K562 (cell line): ENCODE data around the gene COPE. TPM values are rescaled to one million over a fixed set of nuclear protein-coding genes. Genes with fewer than 3 reads are reported as not detected.

ENCODE experiments used
- BRCA1 ChIP-seq, 2 experiments: fragments of 450-650 bp in 1 of 2; sonication (generic) in 1 of 2; formaldehyde crosslinking in 1 of 2; IDR thresholded peaks; 2 replicates each; pipeline versions ENCODE4 v1.5.0 to v1.6.1; 2017 to 2020; ENCODE audit warnings: mild to moderate bottlenecking in 1 of 2, missing genetic modification reagents in 1 of 2
- ETV1 ChIP-seq: fragments of 450-650 bp; conservative IDR thresholded peaks from 2 replicates; pipeline ENCODE4 v1.6.1; 2016; ENCODE audit warnings: missing genetic modification characterization, control low read depth, low read depth, missing compliant biosample characterization
- EZH2 ChIP-seq: IDR thresholded peaks from 2 replicates; pipeline ENCODE4 v1.6.1; 2012; ENCODE audit warnings: low read depth, mild to moderate bottlenecking, inconsistent platforms, low read length, borderline replicate concordance
- FOSL1 ChIP-seq: fragments of 200-800 bp; sonication (Bioruptor generic); conservative IDR thresholded peaks from 2 replicates; pipeline ENCODE4 v1.6.1; 2016; ENCODE audit warnings: missing genetic modification characterization, missing compliant biosample characterization
- HDAC1 ChIP-seq, 2 experiments: fragments of 450-650 bp; IDR thresholded peaks; 2 replicates each; pipeline ENCODE4 v1.6.1; 2016 to 2017; ENCODE audit warnings: inconsistent platforms in 1 of 2, mild to moderate bottlenecking in 1 of 2, moderate library complexity in 1 of 2
- KAT8 ChIP-seq: fragments of 450-650 bp; IDR thresholded peaks from 2 replicates; pipeline ENCODE4 v1.6.1; 2016; ENCODE audit warnings: low read depth, mild to moderate bottlenecking
- MYC ChIP-seq, 2 experiments: fragments of 250-450 bp in 1 of 2; sonication (Bioruptor Pico) in 1 of 2; IDR thresholded peaks; 2 replicates each; pipeline versions ENCODE4 v1.5.1 to v1.6.1; 2012 to 2021; ENCODE audit warnings: low read depth in 2 of 2, borderline replicate concordance in 1 of 2, improper control_type of control experiment in 1 of 2, low read length in 1 of 2, mild to moderate bottlenecking in 1 of 2, moderate library complexity in 1 of 2
- RBFOX2 ChIP-seq: fragments of 200-400 bp; formaldehyde crosslinking; IDR thresholded peaks from 2 replicates; pipeline ENCODE4 v1.6.1; 2017; ENCODE audit warnings: low read depth, mild to moderate bottlenecking, low read length, moderate library complexity
- SETDB1 ChIP-seq: IDR thresholded peaks from one replicate; pipeline ENCODE4 v1.6.1; 2012; ENCODE audit warnings: low read length, control low read depth, inconsistent platforms
- ZC3H11A ChIP-seq: IDR thresholded peaks from 2 replicates; pipeline ENCODE4 v1.6.1; 2012; ENCODE audit warnings: low read depth, low read length, improper control_type of control experiment
- ZNF778 ChIP-seq: fragments of 450-650 bp; formaldehyde crosslinking; IDR thresholded peaks from 2 replicates; pipeline ENCODE4 v1.4.0; 2020; ENCODE audit warnings: mild to moderate bottlenecking, moderate library complexity
- polyA plus RNA-seq, 8 experiments: library from polyadenylated mRNA; depleted of rRNA in 4 of 8; stranded (reverse) in 5 of 8; unstranded in 3 of 8; fragments of >200 nt; fragmentation: Nextera tagmentation in 2 of 8; fragmentation: Illumina TruSeq in 1 of 8; extraction: Ambion mirVana in 2 of 8; extraction: Trizol in 1 of 8; gene quantifications; 2 replicates each; pipeline versions ENCODE4 v1.2.1 to v1.2.3, GENCODE V29; 2011 to 2014; ENCODE audit warnings: inconsistent platforms in 1 of 8, missing spikeins in 1 of 8
- total RNA-seq, 7 experiments: library from RNA; depleted of rRNA in 6 of 7; stranded (reverse); fragments of >200 nt in 6 of 7; fragmentation: Illumina TruSeq in 2 of 7; extraction: Trizol in 2 of 7; gene quantifications; 2 replicates each; pipeline versions ENCODE4 v1.2.1 to v1.2.3, GENCODE V29; 2011 to 2021; ENCODE audit warnings: low replicate concordance in 1 of 7
- TF ChIP-seq, protein P1 (sequence below): sonication (generic); formaldehyde crosslinking; IDR thresholded peaks from 2 replicates; pipeline ENCODE4 v1.8.1; 2023; ENCODE audit warnings: mild to moderate bottlenecking, missing genetic modification reagents
- TF ChIP-seq, protein P2 (sequence below): sonication (generic); formaldehyde crosslinking; IDR thresholded peaks from 2 replicates; pipeline ENCODE4 v1.8.0; 2022; ENCODE audit warnings: mild to moderate bottlenecking, missing genetic modification reagents
- TF ChIP-seq, protein P3 (sequence below): sonication (generic); formaldehyde crosslinking; IDR thresholded peaks from 2 replicates; pipeline ENCODE4 v1.9.0; 2022; ENCODE audit warnings: mild to moderate bottlenecking, missing genetic modification reagents
- TF ChIP-seq, protein P4 (sequence below), 2 experiments: IDR thresholded peaks; 2 replicates each; pipeline ENCODE4 v1.6.1; 2011; ENCODE audit warnings: borderline replicate concordance in 1 of 2, control low read depth in 1 of 2, low read depth in 1 of 2, low read length in 1 of 2, mild to moderate bottlenecking in 1 of 2, mixed read lengths in 1 of 2, moderate library complexity in 1 of 2; ENCODE audit not compliant: insufficient read depth in 1 of 2, insufficient read length in 1 of 2, poor library complexity in 1 of 2, severe bottlenecking in 1 of 2; ENCODE audit errors: extremely low read depth in 1 of 2
- TF ChIP-seq, protein P5 (sequence below): sonication (generic); formaldehyde crosslinking; IDR thresholded peaks from 2 replicates; pipeline ENCODE4 v1.8.0; 2022; ENCODE audit warnings: missing genetic modification reagents, mild to moderate bottlenecking, borderline replicate concordance

The COPE gene
- total and polyA plus RNA-seq, 9 of the 15 experiments (the other 6 are each of a cell fraction or from before 2014, with no cell fraction given): 5.8 to 273 (median 147) TPM

DNA sequence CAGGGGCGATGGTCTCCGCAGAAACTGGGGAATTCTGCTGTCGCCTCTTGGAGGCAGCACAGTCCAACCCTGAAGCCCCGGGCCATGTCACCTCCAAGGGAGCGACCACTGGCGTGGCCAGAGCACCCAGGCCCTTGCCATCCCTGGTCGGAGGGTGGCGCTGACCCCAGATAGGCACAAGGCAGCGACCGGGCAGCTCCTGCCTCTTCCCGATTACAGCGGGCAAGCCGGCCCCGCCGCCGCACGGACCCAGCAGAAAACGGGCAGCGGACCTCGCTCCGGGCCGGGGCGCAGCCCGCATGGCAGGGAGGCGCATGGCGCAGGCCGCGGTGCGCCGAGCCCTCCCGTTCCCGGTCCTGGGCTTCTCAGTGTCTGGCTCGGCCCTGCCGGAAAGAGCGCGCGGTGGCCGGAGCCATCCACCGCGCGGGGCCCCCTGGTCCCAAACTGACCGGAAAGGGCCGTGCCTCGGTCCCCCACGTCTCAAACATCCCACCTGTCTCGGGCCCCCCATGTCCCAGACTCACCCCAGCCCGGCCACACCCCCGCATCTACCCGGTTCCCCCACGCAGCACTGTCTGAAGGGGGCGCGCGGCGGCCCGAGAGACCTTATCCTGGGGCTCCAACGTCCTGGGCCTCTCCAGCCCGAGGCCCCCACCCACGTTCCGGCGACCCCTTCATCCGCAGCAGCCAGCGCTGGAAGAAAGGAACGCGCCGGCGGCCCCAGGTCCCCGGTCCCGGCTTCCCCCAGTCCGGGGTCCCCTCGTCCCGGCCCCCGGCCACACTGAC lies 24.0 kb downstream of the COPE start (continued):
- TF ChIP-seq HDAC1 (IDR thresholded peaks at IDR 0.05) (peak in 1 of 2 experiments; percentile 24; a peak in 1 of 4 replicates), ETV1 (tag) (no peak), ZC3H11A (no peak), BRCA1 (IDR thresholded peaks at IDR 0.05) (no peak), BRCA1 (CRISPR knock-in tag; IDR thresholded peaks at IDR 0.05) (no peak), SETDB1 (no peak), FOSL1 (tag) (no peak), RBFOX2 (peak; percentile 48; the same call in 1 of the 2 replicates), MYC (IDR thresholded peaks at IDR 0.05; ENCODE audit: low read depth, low read length) (0 out of 2 replicates have a peak, but pooled peaks have one; percentile 24), MYC (CRISPR knock-in tag; IDR thresholded peaks at IDR 0.05; ENCODE audit: borderline replicate concordance, low read depth) (no peak), EZH2 (no peak), ZNF778 (CRISPR knock-in tag) (no peak), KAT8 (no peak)
- TF ChIP-seq, protein P1, sequence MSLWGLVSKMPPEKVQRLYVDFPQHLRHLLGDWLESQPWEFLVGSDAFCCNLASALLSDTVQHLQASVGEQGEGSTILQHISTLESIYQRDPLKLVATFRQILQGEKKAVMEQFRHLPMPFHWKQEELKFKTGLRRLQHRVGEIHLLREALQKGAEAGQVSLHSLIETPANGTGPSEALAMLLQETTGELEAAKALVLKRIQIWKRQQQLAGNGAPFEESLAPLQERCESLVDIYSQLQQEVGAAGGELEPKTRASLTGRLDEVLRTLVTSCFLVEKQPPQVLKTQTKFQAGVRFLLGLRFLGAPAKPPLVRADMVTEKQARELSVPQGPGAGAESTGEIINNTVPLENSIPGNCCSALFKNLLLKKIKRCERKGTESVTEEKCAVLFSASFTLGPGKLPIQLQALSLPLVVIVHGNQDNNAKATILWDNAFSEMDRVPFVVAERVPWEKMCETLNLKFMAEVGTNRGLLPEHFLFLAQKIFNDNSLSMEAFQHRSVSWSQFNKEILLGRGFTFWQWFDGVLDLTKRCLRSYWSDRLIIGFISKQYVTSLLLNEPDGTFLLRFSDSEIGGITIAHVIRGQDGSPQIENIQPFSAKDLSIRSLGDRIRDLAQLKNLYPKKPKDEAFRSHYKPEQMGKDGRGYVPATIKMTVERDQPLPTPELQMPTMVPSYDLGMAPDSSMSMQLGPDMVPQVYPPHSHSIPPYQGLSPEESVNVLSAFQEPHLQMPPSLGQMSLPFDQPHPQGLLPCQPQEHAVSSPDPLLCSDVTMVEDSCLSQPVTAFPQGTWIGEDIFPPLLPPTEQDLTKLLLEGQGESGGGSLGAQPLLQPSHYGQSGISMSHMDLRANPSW (CRISPR knock-in tag): no peak
- TF ChIP-seq, protein P2, sequence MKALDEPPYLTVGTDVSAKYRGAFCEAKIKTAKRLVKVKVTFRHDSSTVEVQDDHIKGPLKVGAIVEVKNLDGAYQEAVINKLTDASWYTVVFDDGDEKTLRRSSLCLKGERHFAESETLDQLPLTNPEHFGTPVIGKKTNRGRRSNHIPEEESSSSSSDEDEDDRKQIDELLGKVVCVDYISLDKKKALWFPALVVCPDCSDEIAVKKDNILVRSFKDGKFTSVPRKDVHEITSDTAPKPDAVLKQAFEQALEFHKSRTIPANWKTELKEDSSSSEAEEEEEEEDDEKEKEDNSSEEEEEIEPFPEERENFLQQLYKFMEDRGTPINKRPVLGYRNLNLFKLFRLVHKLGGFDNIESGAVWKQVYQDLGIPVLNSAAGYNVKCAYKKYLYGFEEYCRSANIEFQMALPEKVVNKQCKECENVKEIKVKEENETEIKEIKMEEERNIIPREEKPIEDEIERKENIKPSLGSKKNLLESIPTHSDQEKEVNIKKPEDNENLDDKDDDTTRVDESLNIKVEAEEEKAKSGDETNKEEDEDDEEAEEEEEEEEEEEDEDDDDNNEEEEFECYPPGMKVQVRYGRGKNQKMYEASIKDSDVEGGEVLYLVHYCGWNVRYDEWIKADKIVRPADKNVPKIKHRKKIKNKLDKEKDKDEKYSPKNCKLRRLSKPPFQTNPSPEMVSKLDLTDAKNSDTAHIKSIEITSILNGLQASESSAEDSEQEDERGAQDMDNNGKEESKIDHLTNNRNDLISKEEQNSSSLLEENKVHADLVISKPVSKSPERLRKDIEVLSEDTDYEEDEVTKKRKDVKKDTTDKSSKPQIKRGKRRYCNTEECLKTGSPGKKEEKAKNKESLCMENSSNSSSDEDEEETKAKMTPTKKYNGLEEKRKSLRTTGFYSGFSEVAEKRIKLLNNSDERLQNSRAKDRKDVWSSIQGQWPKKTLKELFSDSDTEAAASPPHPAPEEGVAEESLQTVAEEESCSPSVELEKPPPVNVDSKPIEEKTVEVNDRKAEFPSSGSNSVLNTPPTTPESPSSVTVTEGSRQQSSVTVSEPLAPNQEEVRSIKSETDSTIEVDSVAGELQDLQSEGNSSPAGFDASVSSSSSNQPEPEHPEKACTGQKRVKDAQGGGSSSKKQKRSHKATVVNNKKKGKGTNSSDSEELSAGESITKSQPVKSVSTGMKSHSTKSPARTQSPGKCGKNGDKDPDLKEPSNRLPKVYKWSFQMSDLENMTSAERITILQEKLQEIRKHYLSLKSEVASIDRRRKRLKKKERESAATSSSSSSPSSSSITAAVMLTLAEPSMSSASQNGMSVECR (CRISPR knock-in tag): no peak
- TF ChIP-seq, protein P3, sequence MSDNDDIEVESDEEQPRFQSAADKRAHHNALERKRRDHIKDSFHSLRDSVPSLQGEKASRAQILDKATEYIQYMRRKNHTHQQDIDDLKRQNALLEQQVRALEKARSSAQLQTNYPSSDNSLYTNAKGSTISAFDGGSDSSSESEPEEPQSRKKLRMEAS: peak; percentile 34; the same call in 1 of the 2 replicates
- TF ChIP-seq, protein P4, sequence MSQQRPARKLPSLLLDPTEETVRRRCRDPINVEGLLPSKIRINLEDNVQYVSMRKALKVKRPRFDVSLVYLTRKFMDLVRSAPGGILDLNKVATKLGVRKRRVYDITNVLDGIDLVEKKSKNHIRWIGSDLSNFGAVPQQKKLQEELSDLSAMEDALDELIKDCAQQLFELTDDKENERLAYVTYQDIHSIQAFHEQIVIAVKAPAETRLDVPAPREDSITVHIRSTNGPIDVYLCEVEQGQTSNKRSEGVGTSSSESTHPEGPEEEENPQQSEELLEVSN (IDR thresholded peaks at IDR 0.05; ENCODE audit: borderline replicate concordance in 1 of 2, extremely low read depth in 1 of 2, insufficient read depth in 1 of 2, insufficient read length in 1 of 2, low read depth in 1 of 2, low read length in 1 of 2, poor library complexity in 1 of 2, severe bottlenecking in 1 of 2): peak in 1 of 2 experiments; percentile 71
- TF ChIP-seq, protein P5, sequence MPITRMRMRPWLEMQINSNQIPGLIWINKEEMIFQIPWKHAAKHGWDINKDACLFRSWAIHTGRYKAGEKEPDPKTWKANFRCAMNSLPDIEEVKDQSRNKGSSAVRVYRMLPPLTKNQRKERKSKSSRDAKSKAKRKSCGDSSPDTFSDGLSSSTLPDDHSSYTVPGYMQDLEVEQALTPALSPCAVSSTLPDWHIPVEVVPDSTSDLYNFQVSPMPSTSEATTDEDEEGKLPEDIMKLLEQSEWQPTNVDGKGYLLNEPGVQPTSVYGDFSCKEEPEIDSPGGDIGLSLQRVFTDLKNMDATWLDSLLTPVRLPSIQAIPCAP (CRISPR knock-in tag): no peak
